Parathyroid adenoma (tissue), 2 donors: ENCODE data around the gene HSPA14.

Experiments
- H2AFZ ChIP-seq: fragments of 300-600 bp; sonication (generic); one replicate; pipeline ENCODE4 v1.7.0; 2017; ENCODE audit warnings: antibody characterized with exemption, mild to moderate bottlenecking
- H3K27ac ChIP-seq: fragments of 300-600 bp; sonication (generic); one replicate; pipeline ENCODE4 v1.7.0; 2017
- H3K27me3 ChIP-seq: fragments of 300-600 bp; sonication (generic); one replicate; pipeline ENCODE4 v1.7.0; 2017; ENCODE audit warnings: low read length; ENCODE audit not compliant: control insufficient read depth, insufficient read depth
- H3K36me3 ChIP-seq: fragments of 300-600 bp; sonication (generic); one replicate; pipeline ENCODE4 v1.7.0; 2017; ENCODE audit warnings: low read length; ENCODE audit not compliant: control insufficient read depth, insufficient read depth
- H3K4me1 ChIP-seq: fragments of 300-600 bp; sonication (generic); one replicate; pipeline ENCODE4 v1.7.0; 2017; ENCODE audit warnings: control low read depth
- H3K4me2 ChIP-seq: fragments of 300-600 bp; sonication (generic); one replicate; pipeline ENCODE4 v1.7.0; 2017; ENCODE audit warnings: low read length
- H3K4me3 ChIP-seq: fragments of 300-600 bp; sonication (generic); one replicate; pipeline ENCODE4 v1.7.0; 2017; ENCODE audit warnings: low read depth, low read length
- H3K79me2 ChIP-seq: fragments of 300-600 bp; sonication (generic); one replicate; pipeline ENCODE4 v1.7.0; 2017; ENCODE audit warnings: control low read depth
- H3K9ac ChIP-seq: fragments of 300-600 bp; sonication (generic); one replicate; pipeline ENCODE4 v1.7.0; 2017; ENCODE audit warnings: mild to moderate bottlenecking
- H3K9me3 ChIP-seq: fragments of 300-600 bp; sonication (generic); one replicate; pipeline ENCODE4 v1.7.0; 2017; ENCODE audit warnings: low read length; ENCODE audit not compliant: control insufficient read depth
- CTCF ChIP-seq: fragments of 300-600 bp; sonication (generic); IDR thresholded peaks from one replicate; pipeline ENCODE4 v1.7.0; 2017; ENCODE audit warnings: antibody characterized with exemption, mild to moderate bottlenecking
- donor health status: primary hyperparathyroidism.

Gene HSPA14

GRCh38 chr10:14822879-14823755, 15.0 kb upstream of the HSPA14 start:
- H3K9ac ChIP-seq, result no peak overlapping the region
- TF ChIP-seq CTCF, result peak; percentile 70
- no peak overlapping the region for H3K27ac ChIP-seq
- no peak overlapping the region for H2AFZ ChIP-seq
- H3K79me2 ChIP-seq, result no peaks in the 10 kb centered on the region
- H3K36me3 ChIP-seq, result no peaks in the 10 kb centered on the region
- no peak overlapping the region for H3K4me2 ChIP-seq
- H3K4me3 ChIP-seq, result no peak overlapping the region
- H3K9me3 ChIP-seq, result no peaks in the 10 kb centered on the region
- no peaks in the 10 kb centered on the region for H3K27me3 ChIP-seq
- no peaks in the 10 kb centered on the region for H3K4me1 ChIP-seq

GRCh38 chr10:14823966-14824365, 14.1 kb upstream of the HSPA14 start:
- no peak overlapping the region for H2AFZ ChIP-seq
- no peak overlapping the region for H3K9ac ChIP-seq
- no peak overlapping the region for H3K4me2 ChIP-seq
- H3K4me1 ChIP-seq, result no peaks in the 10 kb centered on the region
- no peak for TF ChIP-seq CTCF
- no peaks in the 10 kb centered on the region for H3K36me3 ChIP-seq
- no peaks in the 10 kb centered on the region for H3K27me3 ChIP-seq
- no peaks in the 10 kb centered on the region for H3K79me2 ChIP-seq
- no peak overlapping the region for H3K4me3 ChIP-seq
- no peak overlapping the region for H3K27ac ChIP-seq
- H3K9me3 ChIP-seq, result no peaks in the 10 kb centered on the region

GRCh38 chr10:14826076-14826829, 11.9 kb upstream of the HSPA14 start:
- no peak for TF ChIP-seq CTCF
- Histone ChIP-seq H3K4me3 (no peak overlapping the region), H3K36me3 (no peaks in the 10 kb centered on the region), H3K79me2 (no peaks in the 10 kb centered on the region), H3K9ac (no peak overlapping the region), H3K27ac (no peak overlapping the region), H3K4me1 (no peaks in the 10 kb centered on the region), H2AFZ (no peak overlapping the region), H3K4me2 (no peak overlapping the region), H3K9me3 (no peaks in the 10 kb centered on the region), H3K27me3 (no peaks in the 10 kb centered on the region)

GRCh38 chr10:14833106-14833505, 5.0 kb upstream of the HSPA14 start:
- no peak overlapping the region for H3K4me3 ChIP-seq
- H3K4me1 ChIP-seq, result peaks cover 15% of the 10 kb centered on the region
- no peaks in the 10 kb centered on the region for H3K79me2 ChIP-seq
- no peaks in the 10 kb centered on the region for H3K9me3 ChIP-seq
- H3K4me2 ChIP-seq, result no peak overlapping the region
- H3K9ac ChIP-seq, result no peak overlapping the region
- no peak for TF ChIP-seq CTCF
- no peak overlapping the region for H3K27ac ChIP-seq
- no peaks in the 10 kb centered on the region for H3K27me3 ChIP-seq
- H3K36me3 ChIP-seq, result no peaks in the 10 kb centered on the region
- no peak overlapping the region for H2AFZ ChIP-seq
